ENCODE results near the gene FRMPD2.
"Not testable (repeated sequence)": the region's sequence is repeated elsewhere in the genome, so short reads cannot be mapped to it uniquely, and the experiment has no call there.

- not testable (repeated sequence) for TF ChIP-seq CTCF, POLR2A (IDR thresholded peaks at IDR 0.05)
These were observed 134.3 kb downstream of the FRMPD2 start for GRCh38 chr10:48139953-48140850.

All from lower leg skin (tissue), 3 donors.